ENCODE results near the gene ISY1.

DNA sequence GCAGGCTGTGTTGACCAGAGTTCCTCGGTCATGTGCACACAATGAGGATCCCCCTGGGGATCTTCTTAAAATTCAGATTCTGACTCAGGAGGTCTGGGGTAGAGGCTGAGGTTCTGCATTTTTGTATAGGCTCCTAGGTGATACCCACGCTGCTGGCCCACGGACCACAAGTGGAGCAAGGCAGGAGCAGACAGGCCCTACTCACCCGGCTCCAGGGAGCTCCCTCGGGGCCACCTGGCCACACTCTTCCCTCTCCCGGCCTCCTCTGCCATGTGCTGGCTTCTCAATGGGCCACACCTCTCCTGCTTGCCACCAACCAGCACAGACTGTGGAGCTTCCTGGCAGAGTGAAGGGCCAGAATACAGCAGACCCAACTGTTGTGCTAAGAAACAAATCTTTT is 76.4 kb downstream of the ISY1 start:
- TF ChIP-seq POLR2AphosphoS5 (IDR thresholded peaks at IDR 0.05; ENCODE audit: insufficient read depth in 1 of 2, low read depth in 1 of 2) (no peak), POLR2A (IDR thresholded peaks at IDR 0.05) (no peak)
- TF ChIP-seq, protein P1, sequence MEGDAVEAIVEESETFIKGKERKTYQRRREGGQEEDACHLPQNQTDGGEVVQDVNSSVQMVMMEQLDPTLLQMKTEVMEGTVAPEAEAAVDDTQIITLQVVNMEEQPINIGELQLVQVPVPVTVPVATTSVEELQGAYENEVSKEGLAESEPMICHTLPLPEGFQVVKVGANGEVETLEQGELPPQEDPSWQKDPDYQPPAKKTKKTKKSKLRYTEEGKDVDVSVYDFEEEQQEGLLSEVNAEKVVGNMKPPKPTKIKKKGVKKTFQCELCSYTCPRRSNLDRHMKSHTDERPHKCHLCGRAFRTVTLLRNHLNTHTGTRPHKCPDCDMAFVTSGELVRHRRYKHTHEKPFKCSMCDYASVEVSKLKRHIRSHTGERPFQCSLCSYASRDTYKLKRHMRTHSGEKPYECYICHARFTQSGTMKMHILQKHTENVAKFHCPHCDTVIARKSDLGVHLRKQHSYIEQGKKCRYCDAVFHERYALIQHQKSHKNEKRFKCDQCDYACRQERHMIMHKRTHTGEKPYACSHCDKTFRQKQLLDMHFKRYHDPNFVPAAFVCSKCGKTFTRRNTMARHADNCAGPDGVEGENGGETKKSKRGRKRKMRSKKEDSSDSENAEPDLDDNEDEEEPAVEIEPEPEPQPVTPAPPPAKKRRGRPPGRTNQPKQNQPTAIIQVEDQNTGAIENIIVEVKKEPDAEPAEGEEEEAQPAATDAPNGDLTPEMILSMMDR (IDR thresholded peaks at IDR 0.05) = no peak
